ENCODE data around the gene EMCN.
"Not testable (repeated sequence)": the region's sequence is repeated elsewhere in the genome, so short reads cannot be mapped to it uniquely, and the experiment has no call there.

EMCN gene

GRCh38 chr4:100517864-100518341, at the start of gene EMCN:
EMCN (minus strand) TSS chr4:100518022; CDS start chr4:100517914, 108 bp downstream.
- DNase-seq (ENCODE audit: low spot score), result no peak

DNA sequence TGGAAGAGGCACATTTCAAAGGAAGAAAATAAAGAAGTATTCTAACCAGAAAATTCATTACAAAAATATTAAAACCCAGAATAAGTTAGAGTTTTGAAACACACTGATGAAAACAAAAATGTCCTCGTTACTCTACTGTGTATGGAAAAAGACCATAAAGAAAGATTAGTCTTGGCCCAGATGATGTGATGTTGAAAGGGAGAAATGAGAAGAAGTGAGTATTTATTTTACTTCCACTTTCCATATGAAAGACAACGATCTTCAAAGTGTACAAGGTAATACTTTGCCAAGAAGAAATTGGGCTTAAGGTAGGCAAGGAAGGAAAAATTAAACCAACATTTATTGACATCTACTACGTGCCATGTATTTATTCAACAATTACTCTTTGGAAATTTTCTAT, 48.6 kb upstream of the EMCN start:
- DNase-seq (ENCODE audit: low spot score), result no peak

DNA sequence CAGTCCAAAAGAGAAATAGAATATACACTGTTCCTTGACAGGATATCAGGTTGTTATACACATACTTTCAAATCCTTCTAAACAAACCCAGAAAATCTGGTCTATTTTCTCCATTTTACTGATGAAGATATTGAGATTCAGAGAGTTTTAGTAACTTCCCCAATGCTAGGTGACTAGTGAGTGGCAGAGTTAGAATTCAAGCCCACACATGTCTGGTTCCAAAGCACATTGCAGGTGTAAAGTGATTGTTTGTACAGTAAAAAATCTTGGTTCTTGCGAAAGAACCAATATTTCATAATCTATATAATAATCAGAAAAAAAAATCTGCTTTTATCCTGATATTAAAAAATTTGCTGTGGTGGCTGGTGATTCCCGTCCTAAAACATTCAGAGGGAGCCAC, 39.5 kb upstream of the EMCN start:
- no peak for DNase-seq (ENCODE audit: low spot score)

DNA sequence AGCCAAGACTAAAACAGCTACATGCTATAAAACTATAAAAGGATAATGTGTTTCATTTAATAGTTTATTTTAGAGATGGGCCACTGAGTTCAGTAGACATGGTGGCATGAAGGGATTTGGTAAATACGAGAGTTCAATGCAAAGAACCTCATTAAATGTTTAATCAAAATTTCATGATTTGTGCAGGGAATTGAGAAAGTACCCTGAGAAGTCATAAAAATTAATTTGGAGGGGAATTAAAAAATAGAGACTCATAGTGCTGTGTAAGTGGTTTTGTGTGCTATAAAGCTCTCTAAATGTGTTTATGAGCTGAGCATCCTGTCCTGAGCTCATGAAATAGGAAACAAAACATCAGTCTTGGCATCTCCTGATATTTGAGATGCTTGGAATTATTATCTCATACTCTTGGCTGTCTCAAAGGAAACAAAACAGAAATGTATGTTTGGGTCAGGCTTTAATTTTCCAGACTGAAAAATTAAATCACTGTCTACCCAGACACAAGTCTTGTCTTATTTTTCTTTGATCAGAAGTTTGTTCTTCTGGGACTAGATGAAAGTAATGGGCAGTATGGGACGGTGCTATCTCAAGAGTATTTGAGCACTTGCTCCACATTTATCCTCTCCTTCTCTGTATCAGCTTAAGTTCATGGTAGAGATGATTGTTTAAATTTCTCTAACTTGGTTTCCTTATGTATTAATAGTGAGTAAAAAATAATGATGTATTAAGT, 38.0 kb upstream of the EMCN start:
- DNase-seq (ENCODE audit: low spot score), result no peak

- no peak for DNase-seq (ENCODE audit: low spot score)
These were observed 30.4 kb upstream of the EMCN start for GRCh38 chr4:100548200-100548560.

DNA sequence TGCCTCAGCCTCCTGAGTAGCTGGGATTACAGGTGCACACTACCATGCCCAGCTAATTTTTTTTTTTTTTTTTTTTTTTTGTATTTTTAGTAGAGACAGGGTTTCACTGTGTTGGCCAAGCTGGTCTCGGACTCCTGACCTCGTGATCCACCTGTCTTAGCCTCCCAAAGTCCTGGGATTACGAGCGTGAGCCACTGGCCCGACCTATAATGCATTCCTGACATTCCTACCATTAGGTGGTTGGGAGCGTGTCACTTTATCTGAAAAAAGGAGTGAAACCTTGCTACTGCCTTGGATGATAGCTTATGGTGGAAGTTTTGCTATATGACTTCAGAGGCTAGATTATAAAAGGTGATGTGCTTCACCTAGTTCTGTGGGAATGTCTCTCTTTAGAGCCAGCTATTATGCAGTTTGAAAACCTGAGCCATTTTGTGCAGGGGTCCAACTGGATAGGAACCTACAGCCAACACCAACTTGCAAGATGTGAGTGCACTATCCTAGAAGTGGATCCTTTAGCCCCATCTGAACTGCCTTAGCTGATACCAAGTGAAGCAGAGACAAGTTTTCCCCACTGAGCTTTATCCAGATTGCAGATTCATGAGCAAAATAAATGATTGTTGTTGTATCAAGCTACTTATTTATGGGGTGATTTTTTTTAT, 29.8 kb upstream of the EMCN start:
- DNase-seq (ENCODE audit: low spot score), result no peak

GRCh38 chr4:100545427-100545826, 27.6 kb upstream of the EMCN start:
- DNase-seq (ENCODE audit: low spot score), result no peak

GRCh38 chr4:100540131-100540530, 22.3 kb upstream of the EMCN start:
- DNase-seq (ENCODE audit: low spot score), result no peak

- no peak for DNase-seq (ENCODE audit: low spot score)
These were observed 21.9 kb upstream of the EMCN start for GRCh38 chr4:100539706-100540105.

- no peak for DNase-seq (ENCODE audit: low spot score)
These were observed 15.9 kb upstream of the EMCN start for GRCh38 chr4:100533741-100534140.

DNA sequence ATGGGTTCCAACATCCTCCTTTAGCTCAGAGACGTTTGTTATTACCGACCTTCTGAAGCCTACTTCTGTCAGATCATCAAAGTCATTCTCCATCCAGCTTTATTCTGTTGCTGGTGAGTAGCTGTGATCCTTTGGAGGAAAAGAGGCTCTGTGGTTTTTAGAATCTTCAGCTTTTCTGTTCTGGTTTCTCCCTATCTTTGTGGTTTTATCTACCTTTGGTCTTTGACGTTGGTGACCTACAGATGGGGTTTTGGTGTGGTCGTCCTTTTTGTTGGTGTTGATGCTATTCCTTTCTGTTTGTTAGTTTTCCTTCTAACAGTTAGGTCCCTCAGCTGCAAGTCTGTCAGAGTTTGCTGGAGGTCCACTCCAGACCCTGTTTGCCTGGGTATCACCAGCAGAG, 12.3 kb upstream of the EMCN start:
- not testable (repeated sequence) for DNase-seq (ENCODE audit: low spot score)

- DNase-seq (ENCODE audit: low spot score), result no peak
These were observed 7.9 kb upstream of the EMCN start for GRCh38 chr4:100525686-100526085.

- no peak for DNase-seq (ENCODE audit: low spot score)
These were observed 1.4 kb upstream of the EMCN start for GRCh38 chr4:100519205-100519604.

DNA sequence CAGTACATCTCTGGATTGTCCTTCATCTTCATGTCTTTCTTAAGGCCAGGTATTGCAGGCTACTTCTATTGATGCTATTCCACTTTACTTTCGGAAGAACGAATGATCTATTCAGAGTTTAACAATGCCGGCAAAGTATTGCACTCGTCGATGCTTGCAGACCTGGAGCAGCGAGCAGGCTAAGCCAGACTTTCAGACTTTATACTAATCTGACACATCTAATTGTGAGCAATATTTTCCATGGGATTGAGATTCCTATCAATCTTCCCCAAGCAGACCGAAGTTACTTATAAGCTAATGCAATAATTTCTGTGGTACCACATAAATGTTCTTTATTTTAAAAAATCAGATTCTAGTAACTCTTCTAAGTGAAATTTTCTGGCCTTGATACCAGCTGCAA, 1.6 kb downstream of the EMCN start:
- no peak for DNase-seq (ENCODE audit: low spot score)

GRCh38 chr4:100511896-100512295, 5.9 kb downstream of the EMCN start:
- DNase-seq (ENCODE audit: low spot score), result no peak

DNA sequence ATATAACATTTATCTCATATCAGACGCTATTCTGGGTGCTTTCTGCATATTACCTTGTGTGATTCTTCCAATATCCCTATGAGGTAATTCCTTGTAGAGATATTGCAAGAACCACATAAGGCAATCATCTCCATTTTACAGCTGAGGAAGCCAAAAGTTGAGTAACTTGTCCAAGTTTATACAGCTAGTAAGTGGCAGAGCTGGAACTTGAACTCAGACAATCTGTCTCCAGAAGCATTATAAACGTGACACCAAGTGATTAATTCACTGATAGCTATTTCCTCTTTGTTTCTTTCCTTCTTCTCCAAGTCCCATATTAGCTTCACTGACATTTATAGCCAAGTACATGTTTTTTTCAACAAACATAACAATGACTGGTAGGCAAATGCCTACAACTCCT, 7.3 kb downstream of the EMCN start:
- DNase-seq (ENCODE audit: low spot score), result no peak

DNA sequence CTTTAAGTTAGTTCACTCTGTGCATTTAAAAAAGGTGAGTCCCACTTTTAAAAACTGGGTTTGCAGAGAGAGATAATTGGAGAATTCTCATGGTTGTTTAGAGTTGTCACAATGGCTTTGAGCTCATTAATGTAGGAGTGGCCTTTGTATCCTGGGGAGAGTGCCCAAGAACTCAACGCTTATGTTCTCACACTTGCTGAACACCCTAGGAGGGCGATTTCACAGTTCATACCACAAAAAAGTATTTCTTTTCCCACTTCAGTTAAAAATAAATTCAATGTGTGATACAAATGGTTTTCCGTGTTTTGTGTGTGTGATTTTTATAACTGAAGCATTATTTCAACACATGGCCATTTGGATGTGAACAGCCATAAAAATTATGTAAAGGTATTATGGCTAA, 8.4 kb downstream of the EMCN start:
- no peak for DNase-seq (ENCODE audit: low spot score)

DNA sequence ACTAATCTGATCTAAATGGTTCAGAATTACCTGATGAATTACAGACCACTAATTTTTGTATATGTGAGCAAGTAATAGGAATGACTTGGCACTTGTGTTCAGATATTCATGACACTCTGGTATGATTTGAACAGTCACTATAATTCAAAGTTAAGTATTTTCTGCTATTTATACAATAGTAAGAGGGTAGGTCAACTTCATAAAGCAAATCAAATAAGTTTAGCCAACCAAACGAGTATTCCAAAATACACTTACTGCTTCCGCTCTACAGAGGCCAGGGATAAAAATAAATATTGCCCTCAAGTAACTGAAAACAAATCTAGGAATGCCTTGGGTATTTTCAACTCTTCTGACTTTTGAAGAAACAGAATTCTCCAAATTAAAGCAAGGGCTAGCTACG, 9.1 kb downstream of the EMCN start:
- DNase-seq (ENCODE audit: low spot score), result no peak

- DNase-seq (ENCODE audit: low spot score), result no peak
These were observed 13.5 kb downstream of the EMCN start for GRCh38 chr4:100504086-100504874.

GRCh38 chr4:100497791-100498190, 20.0 kb downstream of the EMCN start:
- DNase-seq (ENCODE audit: low spot score), result no peak

- DNase-seq (ENCODE audit: low spot score), result no peak
These were observed 22.7 kb downstream of the EMCN start for GRCh38 chr4:100495074-100495473.

DNA sequence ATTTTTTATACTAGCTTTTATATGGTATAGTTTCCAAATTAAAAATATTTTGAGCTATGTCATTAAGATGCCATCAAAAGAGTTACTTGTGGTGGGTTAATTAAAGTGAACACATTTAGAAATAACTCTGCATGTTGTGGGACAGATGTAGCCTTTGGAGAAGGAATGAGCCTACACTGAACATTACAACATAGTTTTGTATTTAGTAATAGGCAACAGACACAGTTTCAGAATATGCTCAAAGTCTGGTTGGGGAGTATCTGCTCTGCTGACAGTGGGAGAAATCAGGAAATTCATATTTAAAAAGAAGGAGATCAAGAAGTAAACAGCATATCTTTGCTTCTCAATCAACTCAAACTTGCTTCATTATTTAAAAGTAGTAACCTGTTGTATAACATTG, 23.7 kb downstream of the EMCN start:
- no peak for DNase-seq (ENCODE audit: low spot score)

- DNase-seq (ENCODE audit: low spot score), result peak; percentile 7
These were observed 24.1 kb downstream of the EMCN start for GRCh38 chr4:100493756-100494155.
